HepG2 (cell line): ENCODE results near the gene TCERG1L.

Experiments
- ELF4 ChIP-seq: sonication (generic); formaldehyde crosslinking; IDR thresholded peaks from 2 replicates; pipeline ENCODE4 v1.5.0; 2020; ENCODE audit warnings: missing genetic modification reagents, mild to moderate bottlenecking, moderate library complexity, borderline replicate concordance
- POLR2AphosphoS2 ChIP-seq: IDR thresholded peaks from 2 replicates; pipeline ENCODE4 v1.6.1; 2011; ENCODE audit warnings: low read depth, low read length, improper control_type of control experiment
- SIN3A ChIP-seq: IDR thresholded peaks from 2 replicates; pipeline ENCODE4 v1.6.1; 2011; ENCODE audit warnings: low read depth, mild to moderate bottlenecking, control low read depth, low read length, borderline replicate concordance
- ZNF281 ChIP-seq: sonication (generic); formaldehyde crosslinking; IDR thresholded peaks from 2 replicates; pipeline ENCODE4 v1.4.0; 2020; ENCODE audit warnings: missing genetic modification reagents, borderline replicate concordance
- ZNF672 ChIP-seq: sonication (generic); formaldehyde crosslinking; IDR thresholded peaks from 2 replicates; pipeline ENCODE4 v1.8.1; 2022; ENCODE audit warnings: missing genetic modification reagents
- ZNF768 ChIP-seq: sonication (generic); formaldehyde crosslinking; IDR thresholded peaks from 2 replicates; pipeline ENCODE4 v1.4.0; 2020; ENCODE audit warnings: missing genetic modification reagents

- no peak for TF ChIP-seq ELF4 (CRISPR knock-in tag)
- no peak for TF ChIP-seq SIN3A
- no peak for TF ChIP-seq ZNF281 (CRISPR knock-in tag)
- TF ChIP-seq ZNF768 = no peak
- TF ChIP-seq ZNF672 (CRISPR knock-in tag) = no peak
- no peak for TF ChIP-seq POLR2AphosphoS2
Observed at GRCh38 chr10:131247873-131248272, 63.6 kb downstream of the TCERG1L start.
